ENCODE data around the gene MARCHF3.

Gene MARCHF3

DNA sequence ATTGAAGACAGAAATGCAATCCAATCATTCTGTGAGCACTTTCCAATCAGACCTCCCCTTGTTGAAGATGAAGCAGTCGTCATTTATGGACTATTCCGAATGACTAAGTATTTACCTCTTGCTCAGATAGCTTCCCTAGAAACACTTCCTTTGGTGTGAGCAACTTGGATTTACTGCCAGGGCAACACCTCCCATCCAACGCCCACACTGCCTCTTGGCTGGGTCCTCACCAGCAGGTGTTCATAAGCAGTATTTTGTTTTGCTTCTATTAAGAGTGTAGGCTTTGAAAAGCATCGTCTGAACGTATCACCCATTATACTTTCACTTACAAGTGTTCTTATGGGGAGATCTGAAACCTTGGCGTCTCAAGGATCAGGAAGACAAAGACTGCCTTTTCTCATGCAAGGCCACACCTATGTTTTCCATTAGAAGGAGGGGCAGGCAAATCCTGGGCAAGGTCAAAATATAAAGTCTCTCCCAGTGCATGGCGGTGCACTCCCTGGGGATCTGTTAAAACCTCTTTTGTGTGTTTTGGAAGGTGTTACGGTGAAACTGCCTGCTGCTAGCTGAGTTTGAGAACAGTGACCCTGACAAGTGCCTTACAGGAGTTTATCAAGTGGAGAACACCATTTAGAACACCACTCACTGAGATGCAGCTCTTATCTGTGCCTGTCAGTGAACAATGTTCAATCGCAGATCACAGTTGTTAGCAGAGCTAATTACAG lies 10.6 kb upstream of the MARCHF3 start:
- Histone ChIP-seq H2AFZ (ENCODE audit: low read length) (no peak overlapping the region), H3F3A (ENCODE audit: insufficient read depth, low read length) (no peaks in the 10 kb centered on the region), H3K9me2 (replicated peaks; ENCODE audit: insufficient read depth, low read length) (no peaks in the 10 kb centered on the region), H4K20me1 (ENCODE audit: insufficient read depth, low read length) (no peaks in the 10 kb centered on the region), H3K27me3 (replicated peaks; ENCODE audit: insufficient read depth, low read length) (no peaks in the 10 kb centered on the region), H3K4me3 (ENCODE audit: low read length) (no peak overlapping the region), H3K4me1 (ENCODE audit: low read length) (0 out of 2 replicates have a peak, but pooled peaks cover 4% of the 10 kb centered on the region), H3K4me2 (ENCODE audit: low read depth, low read length) (no peak overlapping the region), H3K27ac (ENCODE audit: low read length) (no peak overlapping the region), H3K9ac (ENCODE audit: low read length) (no peak overlapping the region), H3K79me2 (ENCODE audit: low read length) (no peaks in the 10 kb centered on the region), H3K36me3 (replicated peaks; ENCODE audit: insufficient read depth, low read length) (no peaks in the 10 kb centered on the region), H3K9me3 (replicated peaks; ENCODE audit: insufficient read depth, low read length) (no peaks in the 10 kb centered on the region)
- no peak for DNase-seq
- TF ChIP-seq, protein P1, sequence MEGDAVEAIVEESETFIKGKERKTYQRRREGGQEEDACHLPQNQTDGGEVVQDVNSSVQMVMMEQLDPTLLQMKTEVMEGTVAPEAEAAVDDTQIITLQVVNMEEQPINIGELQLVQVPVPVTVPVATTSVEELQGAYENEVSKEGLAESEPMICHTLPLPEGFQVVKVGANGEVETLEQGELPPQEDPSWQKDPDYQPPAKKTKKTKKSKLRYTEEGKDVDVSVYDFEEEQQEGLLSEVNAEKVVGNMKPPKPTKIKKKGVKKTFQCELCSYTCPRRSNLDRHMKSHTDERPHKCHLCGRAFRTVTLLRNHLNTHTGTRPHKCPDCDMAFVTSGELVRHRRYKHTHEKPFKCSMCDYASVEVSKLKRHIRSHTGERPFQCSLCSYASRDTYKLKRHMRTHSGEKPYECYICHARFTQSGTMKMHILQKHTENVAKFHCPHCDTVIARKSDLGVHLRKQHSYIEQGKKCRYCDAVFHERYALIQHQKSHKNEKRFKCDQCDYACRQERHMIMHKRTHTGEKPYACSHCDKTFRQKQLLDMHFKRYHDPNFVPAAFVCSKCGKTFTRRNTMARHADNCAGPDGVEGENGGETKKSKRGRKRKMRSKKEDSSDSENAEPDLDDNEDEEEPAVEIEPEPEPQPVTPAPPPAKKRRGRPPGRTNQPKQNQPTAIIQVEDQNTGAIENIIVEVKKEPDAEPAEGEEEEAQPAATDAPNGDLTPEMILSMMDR (IDR thresholded peaks at IDR 0.05; ENCODE audit: low read length), result no peak
- TF ChIP-seq EZH2 (optimal IDR thresholded peaks at IDR 0.05; ENCODE audit: low read depth, low read length), result no peak
- TF ChIP-seq EZH2phosphoT487 (IDR thresholded peaks at IDR 0.05; ENCODE audit: low read length), result no peak

DNA sequence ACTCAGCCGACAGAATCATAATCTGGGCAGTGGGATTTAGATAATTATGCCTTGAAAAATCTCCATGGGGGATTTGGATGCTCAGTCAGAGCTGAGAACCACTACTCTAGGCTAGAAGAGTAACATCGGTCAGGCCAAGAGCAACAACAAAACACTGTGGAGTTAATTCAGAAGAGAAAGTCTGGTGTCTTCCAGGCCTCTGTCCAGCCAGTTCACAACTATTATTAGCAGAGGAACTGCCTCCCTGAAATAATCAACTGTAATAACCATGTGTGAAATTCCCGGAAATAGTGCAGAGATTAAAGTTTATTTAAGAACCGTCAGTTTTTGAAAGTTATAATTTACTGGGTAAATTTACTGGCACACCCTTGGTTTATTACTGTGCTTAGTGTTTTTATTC lies 8.2 kb upstream of the MARCHF3 start:
- DNase-seq, result no peak
- Histone ChIP-seq H3K4me2 (ENCODE audit: low read depth, low read length) (no peak overlapping the region), H2AFZ (ENCODE audit: low read length) (no peak overlapping the region), H4K20me1 (ENCODE audit: insufficient read depth, low read length) (no peaks in the 10 kb centered on the region), H3K9me3 (replicated peaks; ENCODE audit: insufficient read depth, low read length) (no peaks in the 10 kb centered on the region), H3K79me2 (ENCODE audit: low read length) (no peaks in the 10 kb centered on the region), H3K9me2 (replicated peaks; ENCODE audit: insufficient read depth, low read length) (no peaks in the 10 kb centered on the region), H3K27me3 (replicated peaks; ENCODE audit: insufficient read depth, low read length) (no peaks in the 10 kb centered on the region), H3K4me3 (ENCODE audit: low read length) (no peak overlapping the region), H3K36me3 (replicated peaks; ENCODE audit: insufficient read depth, low read length) (no peaks in the 10 kb centered on the region), H3K4me1 (ENCODE audit: low read length) (peaks cover 6% of the 10 kb centered on the region; the same call in 1 of the 2 replicates), H3K27ac (ENCODE audit: low read length) (no peak overlapping the region), H3K9ac (ENCODE audit: low read length) (no peak overlapping the region), H3F3A (ENCODE audit: insufficient read depth, low read length) (no peaks in the 10 kb centered on the region)
- TF ChIP-seq EZH2 (optimal IDR thresholded peaks at IDR 0.05; ENCODE audit: low read depth, low read length) (no peak), EZH2phosphoT487 (IDR thresholded peaks at IDR 0.05; ENCODE audit: low read length) (no peak)
- TF ChIP-seq, protein P1 (IDR thresholded peaks at IDR 0.05; ENCODE audit: low read length), result no peak

DNA sequence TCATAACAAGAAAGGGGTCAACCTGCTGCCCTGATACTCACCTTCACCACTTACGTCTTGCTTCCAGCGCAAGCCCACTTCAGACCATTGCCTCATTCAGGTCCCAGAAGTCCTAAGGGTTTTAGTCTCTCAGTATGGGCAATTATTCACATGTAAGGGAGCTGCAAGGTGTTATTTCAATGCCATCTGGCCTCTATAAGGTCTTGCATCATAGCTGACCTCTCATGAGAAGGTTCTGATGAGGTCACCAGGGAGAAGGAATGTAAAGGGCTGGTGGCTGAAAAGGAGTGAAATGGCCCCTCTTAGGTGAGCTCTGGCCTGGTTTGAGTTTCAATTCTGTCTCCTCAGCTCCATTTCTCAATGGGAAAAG lies 1.5 kb upstream of the MARCHF3 start:
- no peak overlapping the region for H3K27ac ChIP-seq (ENCODE audit: low read length)
- H3K9me2 ChIP-seq (replicated peaks; ENCODE audit: insufficient read depth, low read length), result no peaks in the 10 kb centered on the region
- H3K9me3 ChIP-seq (replicated peaks; ENCODE audit: insufficient read depth, low read length), result no peaks in the 10 kb centered on the region
- TF ChIP-seq, protein P1 (IDR thresholded peaks at IDR 0.05; ENCODE audit: low read length), result no peak
- no peak for TF ChIP-seq EZH2phosphoT487 (IDR thresholded peaks at IDR 0.05; ENCODE audit: low read length)
- no peaks in the 10 kb centered on the region for H3K27me3 ChIP-seq (replicated peaks; ENCODE audit: insufficient read depth, low read length)
- H3K4me2 ChIP-seq (ENCODE audit: low read depth, low read length), result no peak overlapping the region
- H3K4me3 ChIP-seq (ENCODE audit: low read length), result no peak overlapping the region
- peaks cover 14% of the 10 kb centered on the region for H3K4me1 ChIP-seq (ENCODE audit: low read length)
- H3K9ac ChIP-seq (ENCODE audit: low read length), result no peak overlapping the region
- no peak for DNase-seq
- no peaks in the 10 kb centered on the region for H3K36me3 ChIP-seq (replicated peaks; ENCODE audit: insufficient read depth, low read length)
- no peak overlapping the region for H2AFZ ChIP-seq (ENCODE audit: low read length)
- peaks cover 7% of the 10 kb centered on the region; the same call in 1 of the 2 replicates for H3F3A ChIP-seq (ENCODE audit: insufficient read depth, low read length)
- H3K79me2 ChIP-seq (ENCODE audit: low read length), result peaks cover 29% of the 10 kb centered on the region
- no peaks in the 10 kb centered on the region for H4K20me1 ChIP-seq (ENCODE audit: insufficient read depth, low read length)

All from MM.1S (cell line).